ENCODE data around the gene FNDC5.
A peak's percentile ranks its signal among the peaks of the same experiment; 100 is the strongest.

Gene FNDC5

GRCh38 chr1:32892368-32893197, 21.9 kb upstream of the FNDC5 start:
- Histone ChIP-seq H3K27ac (no peak overlapping the region), H3K9me3 (no peaks in the 10 kb centered on the region), H3K4me3 (ENCODE audit: low read depth in 1 of 2, low read length in 1 of 2) (no peak overlapping the region), H3K4me1 (ENCODE audit: control insufficient read depth in 1 of 2, insufficient read depth in 1 of 2, low read depth in 1 of 2, low read length in 1 of 2) (peaks cover 0 to 10% of the 10 kb centered on the region in 2 experiments), H3K36me3 (no peaks in the 10 kb centered on the region), H3K27me3 (peaks cover 100% of the 10 kb centered on the region)
- peak; percentile 27 for TF ChIP-seq CTCF (IDR thresholded peaks at IDR 0.05)

- peaks cover 100% of the 10 kb centered on the region for H3K27me3 ChIP-seq
- H3K4me3 ChIP-seq (ENCODE audit: low read depth in 1 of 2, low read length in 1 of 2), result no peak overlapping the region
- peaks cover 0 to 10% of the 10 kb centered on the region in 2 experiments for H3K4me1 ChIP-seq (ENCODE audit: control insufficient read depth in 1 of 2, insufficient read depth in 1 of 2, low read depth in 1 of 2, low read length in 1 of 2)
- no peak overlapping the region for H3K27ac ChIP-seq
- H3K9me3 ChIP-seq, result no peaks in the 10 kb centered on the region
- H3K36me3 ChIP-seq, result no peaks in the 10 kb centered on the region
- TF ChIP-seq CTCF (IDR thresholded peaks at IDR 0.05), result no peak
These were observed 20.9 kb upstream of the FNDC5 start for GRCh38 chr1:32891630-32892029.

GRCh38 chr1:32891241-32891570, 20.5 kb upstream of the FNDC5 start:
- H3K36me3 ChIP-seq, result no peaks in the 10 kb centered on the region
- H3K4me1 ChIP-seq (ENCODE audit: control insufficient read depth in 1 of 2, insufficient read depth in 1 of 2, low read depth in 1 of 2, low read length in 1 of 2), result peaks cover 0 to 10% of the 10 kb centered on the region in 2 experiments
- peaks cover 100% of the 10 kb centered on the region for H3K27me3 ChIP-seq
- no peak for TF ChIP-seq CTCF (IDR thresholded peaks at IDR 0.05)
- H3K4me3 ChIP-seq (ENCODE audit: low read depth in 1 of 2, low read length in 1 of 2), result no peak overlapping the region
- H3K27ac ChIP-seq, result no peak overlapping the region
- no peaks in the 10 kb centered on the region for H3K9me3 ChIP-seq

DNA sequence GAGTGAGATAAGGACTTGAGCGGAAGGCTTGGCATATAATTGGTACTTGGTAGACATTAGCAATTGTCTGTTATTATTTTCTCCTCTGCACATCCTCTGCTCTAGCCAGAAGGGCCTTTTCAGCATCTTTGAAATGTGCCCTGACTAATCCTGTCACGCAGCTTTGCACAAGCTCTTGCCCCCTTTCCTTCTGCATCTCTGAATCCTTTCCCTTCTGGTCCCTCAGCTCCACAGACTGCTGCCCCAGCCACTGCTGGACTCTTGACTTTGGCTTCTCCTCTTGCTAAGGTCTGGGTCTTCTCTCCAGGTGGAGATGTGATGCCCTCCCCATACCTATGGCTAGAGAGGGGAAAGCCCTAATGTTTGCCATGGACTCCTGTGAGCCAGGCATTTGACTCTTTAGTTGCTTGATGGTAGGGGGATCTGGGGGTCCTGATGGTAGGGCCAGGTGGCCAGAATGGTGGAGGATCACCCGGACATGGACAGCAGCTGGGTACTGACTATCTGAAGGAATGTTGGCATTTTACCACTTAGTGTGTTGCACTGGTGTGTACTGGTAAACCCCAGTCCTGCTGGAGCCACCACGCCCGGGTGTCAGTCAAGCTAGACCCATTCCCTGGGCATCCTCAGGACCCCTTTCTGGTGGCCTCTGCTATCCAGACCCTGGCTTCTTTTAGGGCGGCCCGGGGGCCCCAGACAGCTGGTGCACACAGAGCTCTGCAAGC, 20.0 kb upstream of the FNDC5 start:
- Histone ChIP-seq H3K4me3 (ENCODE audit: low read depth in 1 of 2, low read length in 1 of 2) (no peak overlapping the region), H3K36me3 (no peaks in the 10 kb centered on the region), H3K27me3 (peaks cover 100% of the 10 kb centered on the region), H3K4me1 (ENCODE audit: control insufficient read depth in 1 of 2, insufficient read depth in 1 of 2, low read depth in 1 of 2, low read length in 1 of 2) (peaks cover 0 to 10% of the 10 kb centered on the region in 2 experiments), H3K27ac (no peak overlapping the region), H3K9me3 (no peaks in the 10 kb centered on the region)
- TF ChIP-seq CTCF (IDR thresholded peaks at IDR 0.05), result no peak

- H3K36me3 ChIP-seq, result no peaks in the 10 kb centered on the region
- H3K4me1 ChIP-seq (ENCODE audit: control insufficient read depth in 1 of 2, insufficient read depth in 1 of 2, low read depth in 1 of 2, low read length in 1 of 2), result peaks cover 0 to 10% of the 10 kb centered on the region in 2 experiments
- peaks cover 100% of the 10 kb centered on the region for H3K27me3 ChIP-seq
- H3K4me3 ChIP-seq (ENCODE audit: low read depth in 1 of 2, low read length in 1 of 2), result no peak overlapping the region
- no peak for TF ChIP-seq CTCF (IDR thresholded peaks at IDR 0.05)
- no peaks in the 10 kb centered on the region for H3K9me3 ChIP-seq
- no peak overlapping the region for H3K27ac ChIP-seq
These were observed 19.1 kb upstream of the FNDC5 start for GRCh38 chr1:32889731-32890278.
